ENCODE data around the gene EFNA5.

GRCh38 chr5:107457881-107458280 is 212.9 kb downstream of the EFNA5 start:
- TF ChIP-seq CTCF (IDR thresholded peaks at IDR 0.05; ENCODE audit: poor library complexity) (no peak), EZH2 (IDR thresholded peaks at IDR 0.05; ENCODE audit: borderline replicate concordance) (no peak)
